HCT116 (cell line): ENCODE results near the gene LAMA1.

Experiments
- CTCF ChIP-seq, 3 experiments: fragments of 200-600 bp in 1 of 3; sonication (generic) in 1 of 3; IDR thresholded peaks in 2 of 3; conservative IDR thresholded peaks in 1 of 3; 2 replicates each; pipeline ENCODE4 v1.5.1; 2012 to 2017; ENCODE audit warnings: low read depth in 2 of 3, low read length in 2 of 3, antibody characterized with exemption in 1 of 3, borderline replicate concordance in 1 of 3, control low read depth in 1 of 3, mild to moderate bottlenecking in 1 of 3, mixed read lengths in 1 of 3, mixed run types in 1 of 3, moderate library complexity in 1 of 3; ENCODE audit not compliant: insufficient read depth in 1 of 3
- REST ChIP-seq: IDR thresholded peaks from 2 replicates; pipeline ENCODE4 v1.6.1; 2012; ENCODE audit warnings: low read depth
- ZBTB33 ChIP-seq: IDR thresholded peaks from 2 replicates; pipeline ENCODE4 v1.6.1; 2011; ENCODE audit warnings: mild to moderate bottlenecking, low read length, moderate library complexity; ENCODE audit not compliant: insufficient replicate concordance; ENCODE audit errors: extremely low read depth
- ZFX ChIP-seq: fragments of 450-650 bp; IDR thresholded peaks from 2 replicates; pipeline ENCODE4 v1.6.1; 2017

GRCh38 chr18:6994771-6995430 is 122.7 kb downstream of the LAMA1 start:
- TF ChIP-seq CTCF (IDR thresholded peaks at IDR 0.05 in 2 of 3, conservative IDR thresholded peaks at IDR 0.05 in 1 of 3; ENCODE audit: borderline replicate concordance in 1 of 3, insufficient read depth in 1 of 3, low read depth in 2 of 3, low read length in 2 of 3) (no peak), ZFX (no peak), REST (no peak), ZBTB33 (no peak)
